Measurements from ENCODE around the gene EYS. TPM values are rescaled to one million over a fixed set of nuclear protein-coding genes. Genes with fewer than 3 reads are reported as not detected.

The EYS gene
- total and polyA plus RNA-seq, 2 of the 8 experiments (the other 6 are each of a cell fraction or from before 2014, with no cell fraction given) = 0.05 to 0.13 TPM

- TF ChIP-seq RNF2 (IDR thresholded peaks at IDR 0.05; ENCODE audit: borderline replicate concordance, low read depth, low read length, missing control alignments, poor library complexity, severe bottlenecking) (no peak), FOSL1 (IDR thresholded peaks at IDR 0.05; ENCODE audit: insufficient read depth, low read depth, low read length) (no peak), TBP (IDR thresholded peaks at IDR 0.05; ENCODE audit: low read depth, low read length) (no peak), GTF2F1 (IDR thresholded peaks at IDR 0.05; ENCODE audit: borderline replicate concordance, low read depth, low read length) (no peak), JUND (IDR thresholded peaks at IDR 0.05; ENCODE audit: low read length) (no peak), RXRA (IDR thresholded peaks at IDR 0.05; ENCODE audit: insufficient read depth, low read depth, low read length) (no peak), EGR1 (IDR thresholded peaks at IDR 0.05; ENCODE audit: borderline replicate concordance, low read depth, low read length) (no peak), SIRT6 (IDR thresholded peaks at IDR 0.05; ENCODE audit: low read length) (no peak), CBX8 (IDR thresholded peaks at IDR 0.05; ENCODE audit: borderline replicate concordance, low read depth, low read length) (no peak)
Observed at GRCh38 chr6:64325093-64325492, 1381.9 kb downstream of the EYS start (continued).

Measured in H1 (cell line).